ENCODE results near the gene SHISAL2A.
"Not testable (repeated sequence)": the region's sequence is repeated elsewhere in the genome, so short reads cannot be mapped to it uniquely, and the experiment has no call there.

SHISAL2A gene

DNA sequence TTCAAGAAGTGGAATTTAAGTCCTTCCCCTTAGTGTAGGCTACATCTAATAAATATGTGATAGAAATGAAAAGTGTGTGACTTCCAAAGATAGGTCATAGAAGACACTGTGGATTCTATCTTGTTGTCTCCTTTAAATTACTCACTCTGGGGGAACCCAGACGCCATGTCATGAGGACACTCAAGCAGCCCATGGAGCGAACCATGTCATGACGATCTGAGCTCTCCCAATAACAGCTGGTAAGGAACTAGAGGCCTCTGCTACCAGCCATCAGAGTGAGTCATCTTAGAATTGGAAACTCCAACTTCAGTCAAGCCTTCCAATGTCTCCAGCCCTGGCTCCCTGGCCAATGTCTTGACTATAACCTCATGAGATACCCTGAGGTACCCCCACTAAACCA lies 58.9 kb downstream of the SHISAL2A start:
- DNase-seq = no peak

DNA sequence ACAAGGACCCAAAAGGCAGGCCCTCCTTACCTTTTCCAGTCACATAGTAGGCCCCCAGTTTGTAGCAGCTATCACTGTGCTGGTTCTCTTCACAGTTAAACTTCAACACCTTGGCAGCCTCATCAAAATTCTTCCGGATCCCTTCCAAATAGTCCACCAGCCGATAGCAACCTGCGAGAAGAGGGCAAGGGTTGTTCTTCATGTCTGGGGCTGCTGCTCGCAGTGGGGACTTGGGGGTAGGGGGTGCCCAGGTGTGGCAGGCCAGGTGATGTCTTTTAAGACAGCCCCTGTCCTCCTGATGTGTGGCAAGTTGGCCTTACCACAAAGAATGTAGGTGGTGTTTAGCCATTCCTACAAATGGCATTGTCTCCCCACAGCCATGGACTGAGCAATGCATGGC lies 59.7 kb downstream of the SHISAL2A start:
- no peak for DNase-seq

DNA sequence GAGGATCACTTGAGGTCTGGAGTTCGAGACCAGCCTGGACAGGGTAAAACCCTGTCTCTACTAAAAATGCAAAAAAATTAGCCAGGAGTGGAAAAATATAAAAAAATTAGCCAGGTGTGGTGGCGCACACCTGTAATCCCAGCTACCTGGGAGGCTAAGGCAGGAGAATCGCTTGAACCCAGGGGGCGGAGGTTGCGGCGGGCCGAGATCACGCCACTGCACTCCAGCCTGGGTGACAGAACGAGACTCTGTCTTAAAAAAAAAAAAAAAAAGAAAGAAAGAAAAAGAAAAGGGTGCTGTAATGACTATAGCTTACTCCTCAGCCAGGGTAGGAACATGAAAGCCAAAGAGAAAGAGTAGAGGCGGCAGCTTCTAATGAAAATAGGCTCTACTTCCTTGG lies 60.4 kb downstream of the SHISAL2A start:
- not testable (repeated sequence) for DNase-seq

DNA sequence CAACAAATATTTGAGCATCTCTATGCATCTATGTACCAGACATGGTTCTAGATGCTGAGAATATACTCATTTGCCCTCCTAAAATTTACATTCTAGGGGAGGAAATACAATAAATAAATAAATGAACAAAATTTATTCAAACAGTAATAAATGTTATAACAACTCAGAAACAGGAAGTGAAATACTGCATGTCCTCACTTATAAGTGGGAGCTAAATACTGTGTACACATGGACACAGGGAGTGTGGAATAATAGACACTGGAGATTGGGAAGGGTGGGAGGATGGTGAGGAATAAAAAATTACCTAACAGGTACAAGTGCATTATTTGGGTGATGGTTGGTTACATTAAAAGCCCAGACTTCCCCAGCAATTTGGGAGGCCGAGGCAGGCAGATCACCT lies 60.9 kb downstream of the SHISAL2A start:
- no peak for DNase-seq

DNA sequence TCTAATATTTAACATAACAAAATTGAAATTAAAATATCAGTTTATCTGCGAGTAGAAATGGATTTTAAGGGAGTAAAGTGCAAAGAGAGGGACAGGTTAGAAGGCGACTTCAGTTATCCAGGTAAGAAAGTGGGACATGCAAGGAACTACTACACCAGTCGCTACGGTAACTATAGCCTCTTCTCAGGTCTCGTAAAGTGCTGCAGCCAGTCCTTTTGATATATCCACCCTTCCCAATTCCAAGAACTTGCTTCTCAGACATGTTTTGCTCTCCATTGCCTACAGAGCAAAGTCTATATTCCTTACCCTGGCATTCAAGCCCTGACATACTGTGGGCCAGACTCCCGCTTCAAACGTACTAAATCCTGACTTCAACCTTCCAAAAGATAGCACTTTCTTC lies 62.7 kb downstream of the SHISAL2A start:
- DNase-seq = no peak

DNA sequence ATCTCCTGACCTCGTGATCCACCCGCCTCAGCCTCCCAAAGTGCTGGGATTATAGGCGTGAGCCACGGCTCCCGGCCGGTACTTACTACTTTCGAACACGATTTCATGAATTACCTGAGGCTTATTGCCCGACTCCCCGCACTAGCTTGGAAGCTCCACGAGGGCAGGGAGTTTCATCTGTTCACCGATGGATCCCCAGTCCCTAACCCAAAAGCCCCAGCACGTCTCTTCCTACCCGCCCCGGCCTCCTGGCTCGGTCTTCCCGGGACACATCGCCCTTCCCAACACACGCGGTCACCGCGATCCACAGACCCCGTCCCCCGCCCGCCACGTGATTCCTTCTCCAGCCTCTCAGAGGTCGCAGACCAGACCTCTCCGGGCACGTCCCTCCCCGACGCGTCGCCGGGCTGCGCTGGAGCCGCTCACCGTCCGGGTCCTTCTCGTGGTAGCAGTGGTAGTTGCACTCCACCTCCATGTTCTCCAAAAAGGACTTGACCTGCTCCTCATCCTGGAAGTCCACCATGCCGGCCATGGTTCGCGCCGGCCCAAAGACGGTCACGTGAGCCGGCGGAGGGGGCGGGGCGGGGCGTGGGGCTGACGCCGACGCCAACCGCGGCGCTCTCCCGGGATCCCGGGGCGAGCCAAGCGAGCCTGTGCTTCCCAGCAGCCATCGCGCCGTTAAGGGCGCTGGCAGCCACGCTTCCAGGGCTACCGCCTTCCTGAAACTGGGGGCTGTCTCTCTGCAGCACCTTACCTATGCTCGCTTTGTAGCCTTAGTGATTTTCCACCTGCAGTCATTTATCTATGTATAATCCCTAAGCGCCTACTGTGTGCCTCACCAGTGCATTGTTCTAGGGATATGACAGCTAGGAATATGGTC lies 65.1 kb downstream of the SHISAL2A start, which contains the start of gene COA7:
COA7 (minus strand) TSS at position 553 of the 880 bp plus-strand sequence; CDS start at position 532, 21 bp downstream.
- DNase-seq = peak; percentile 68 to 94

DNA sequence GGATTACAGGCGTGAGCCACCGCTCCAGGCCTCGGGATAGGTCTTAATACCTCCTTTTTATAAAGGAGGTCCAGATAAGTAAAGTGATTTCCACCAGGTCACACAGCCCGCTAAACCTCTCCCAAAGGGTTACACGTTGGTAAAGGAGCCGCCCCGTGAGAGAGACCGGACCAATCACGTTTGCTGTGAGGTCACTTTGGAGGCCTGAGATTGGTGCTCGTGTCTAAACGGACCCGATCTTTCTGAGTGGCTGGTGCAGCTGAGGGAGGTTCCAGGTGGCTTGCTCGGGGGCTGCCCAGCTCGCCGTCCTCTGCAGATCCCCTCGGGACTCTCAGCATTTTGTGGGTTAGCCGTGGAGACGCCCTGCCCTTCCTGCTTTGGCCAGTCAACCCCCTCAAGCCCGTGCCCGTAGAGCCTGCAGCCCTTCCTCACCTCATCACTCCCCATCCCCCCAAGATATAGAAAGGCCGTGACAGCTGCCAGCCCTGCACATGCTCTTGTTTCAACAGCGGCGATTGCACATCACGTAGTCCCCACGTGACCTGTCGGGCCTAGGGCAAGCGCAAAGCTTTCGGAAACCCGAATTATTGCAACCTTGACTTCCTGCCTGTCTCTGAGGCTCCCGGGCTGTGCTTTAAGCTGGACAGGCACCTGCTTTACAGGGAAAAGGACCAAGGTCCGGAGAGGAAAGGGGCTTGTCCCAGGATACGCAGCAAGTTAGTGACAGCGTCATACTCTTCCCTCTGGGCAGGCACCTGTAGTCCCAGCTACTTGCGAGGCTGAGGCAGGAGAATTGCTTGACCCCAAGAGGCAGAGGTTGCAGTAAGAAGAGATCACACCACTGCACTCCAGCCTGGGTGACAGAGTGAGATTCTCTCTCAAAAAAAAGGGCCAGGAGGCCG lies 70.2 kb downstream of the SHISAL2A start:
- no peak for DNase-seq

DNA sequence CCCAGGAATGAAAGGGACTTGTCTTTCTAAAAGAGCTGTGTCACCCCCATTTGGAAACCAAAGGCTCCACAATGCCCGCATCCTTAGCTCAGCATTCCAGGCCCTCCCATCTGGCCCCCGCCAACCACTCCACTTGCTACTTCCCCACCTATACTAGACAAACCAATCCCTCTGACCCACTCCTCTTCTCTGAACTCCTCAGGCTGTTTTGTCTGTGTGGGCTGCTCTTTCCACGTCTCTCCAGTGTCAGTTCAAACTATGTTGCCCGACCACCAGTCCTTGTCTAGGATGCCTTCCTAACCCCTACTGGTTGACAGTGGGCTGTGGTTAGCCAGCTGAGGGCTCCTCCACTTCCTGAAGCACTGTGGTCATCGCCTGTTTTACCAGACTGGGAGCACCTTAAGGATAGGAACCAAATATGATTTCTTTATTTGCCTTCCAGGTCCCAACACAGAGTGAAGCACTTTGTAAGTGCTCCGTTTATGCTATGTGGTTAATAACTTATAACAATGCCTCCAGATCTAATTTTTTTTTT lies 73.2 kb downstream of the SHISAL2A start:
- DNase-seq = no peak

All from NCI-H446 (cell line).